ENCODE measurements around the gene SPDYE2.
"Not testable (repeated sequence)": the region's sequence is repeated elsewhere in the genome, so short reads cannot be mapped to it uniquely, and the experiment has no call there.

SPDYE2 gene

GRCh38 chr7:102604431-102605145 is 53.6 kb downstream of the SPDYE2 start:
- DNase-seq (ENCODE audit: low read depth in 2 of 2), result not testable (repeated sequence)

- DNase-seq (ENCODE audit: low read depth in 2 of 2), result not testable (repeated sequence)
These were observed 55.8 kb downstream of the SPDYE2 start for GRCh38 chr7:102606848-102607247.

DNA sequence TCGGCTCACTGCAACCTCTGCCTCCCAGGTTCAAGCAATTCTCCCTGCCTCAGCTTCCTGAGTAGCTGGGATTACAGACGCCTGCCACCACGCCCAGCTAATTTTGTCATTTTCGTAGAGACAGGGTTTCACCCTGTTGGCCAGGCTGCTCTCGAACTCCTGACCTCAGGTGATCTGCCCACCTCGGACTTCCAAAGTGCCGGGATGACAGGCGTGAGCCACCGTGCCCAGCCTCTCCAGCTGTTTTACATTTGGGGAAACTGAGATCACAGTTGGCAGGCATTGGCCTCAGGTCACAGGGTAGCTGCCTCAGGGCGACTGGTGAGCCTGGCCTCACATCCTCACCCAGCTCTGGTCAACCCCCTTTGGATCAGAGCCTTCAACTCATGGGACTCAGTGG is 58.7 kb downstream of the SPDYE2 start:
- DNase-seq (ENCODE audit: low read depth in 2 of 2), result not testable (repeated sequence)

DNA sequence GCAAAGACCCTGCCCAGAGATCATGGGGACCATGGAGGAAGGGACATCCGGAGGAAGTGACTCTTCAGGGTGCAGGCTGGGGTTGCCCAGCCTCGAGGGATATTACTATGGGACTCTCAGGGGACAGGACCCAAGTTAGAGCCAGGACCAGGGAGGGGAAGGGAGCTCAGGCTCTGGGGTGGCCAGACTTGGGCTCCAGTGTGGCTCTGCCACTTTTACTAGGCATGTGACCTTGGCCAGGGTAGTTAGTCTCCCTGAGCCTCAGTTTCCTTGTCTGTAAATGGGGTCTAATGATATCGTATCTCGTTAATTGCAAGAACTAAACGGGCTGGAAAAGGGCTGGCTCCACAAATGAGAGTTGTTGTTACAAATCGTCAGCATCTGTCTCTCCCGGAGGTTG is 59.4 kb downstream of the SPDYE2 start:
- not testable (repeated sequence) for DNase-seq (ENCODE audit: low read depth in 2 of 2)

GRCh38 chr7:102611013-102611674 is 60.1 kb downstream of the SPDYE2 start:
- not testable (repeated sequence) for DNase-seq (ENCODE audit: low read depth in 2 of 2)

DNA sequence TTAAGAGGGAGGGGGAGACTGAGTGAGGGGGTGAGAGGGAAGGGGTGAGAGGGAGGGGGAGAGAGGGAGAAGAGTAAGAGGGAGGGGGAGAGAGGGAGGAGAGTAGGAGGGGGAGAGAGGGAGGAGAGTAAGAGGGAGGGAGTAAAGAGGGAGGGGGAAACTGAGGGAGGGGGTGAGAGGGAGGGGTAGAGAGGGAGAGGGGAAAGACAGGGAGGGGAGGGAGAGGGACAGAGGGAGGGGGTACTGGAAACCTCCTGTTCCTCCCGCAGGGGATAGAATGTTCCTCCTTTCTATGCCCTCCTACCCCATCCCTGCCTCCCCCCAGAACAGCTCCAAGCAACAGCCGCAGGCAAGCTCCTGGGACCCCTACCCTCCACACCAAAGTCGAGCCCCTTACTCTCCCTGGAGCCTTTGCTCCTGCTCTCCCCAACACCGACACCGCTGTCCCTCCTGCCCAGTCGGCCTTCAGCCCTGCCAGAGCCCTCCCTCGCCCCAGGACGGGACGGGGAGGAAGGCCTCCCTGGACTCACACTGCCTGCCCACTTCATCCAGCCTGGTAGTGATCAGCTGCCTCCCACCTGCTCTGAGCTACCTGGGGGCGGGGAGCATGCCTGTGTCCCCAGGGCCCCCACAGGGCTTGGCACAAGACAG is 60.8 kb downstream of the SPDYE2 start:
- DNase-seq (ENCODE audit: low read depth in 2 of 2), result not testable (repeated sequence)

Data from activated CD4-positive, alpha-beta T cell treated with anti-CD3 and anti-CD28 coated beads for 24 hours (primary cell).